ENCODE data around the gene CD164L2. TPM values are rescaled to one million over a fixed set of nuclear protein-coding genes. Genes with fewer than 3 reads are reported as not detected.
"Not testable (repeated sequence)": the region's sequence is repeated elsewhere in the genome, so short reads cannot be mapped to it uniquely, and the experiment has no call there.

Gene CD164L2
- total and polyA plus RNA-seq, 2 experiments from 2014 or later: 2.0 to 2.8 TPM

- TF ChIP-seq ZNF462 (CRISPR knock-in tag; IDR thresholded peaks at IDR 0.05) (no peak), ZNF114 (CRISPR knock-in tag; IDR thresholded peaks at IDR 0.05) (no peak), JUNB (IDR thresholded peaks at IDR 0.05; ENCODE audit: unreplicated experiment) (no peak), NANOG (IDR thresholded peaks at IDR 0.05; ENCODE audit: borderline replicate concordance) (no peak), EZH2 (IDR thresholded peaks at IDR 0.05; ENCODE audit: low read depth, unreplicated experiment) (no peak), ZNF331 (CRISPR knock-in tag; IDR thresholded peaks at IDR 0.05; ENCODE audit: low read depth) (no peak)
Observed at GRCh38 chr1:27408151-27408550, 25.0 kb upstream of the CD164L2 start (continued).

DNA sequence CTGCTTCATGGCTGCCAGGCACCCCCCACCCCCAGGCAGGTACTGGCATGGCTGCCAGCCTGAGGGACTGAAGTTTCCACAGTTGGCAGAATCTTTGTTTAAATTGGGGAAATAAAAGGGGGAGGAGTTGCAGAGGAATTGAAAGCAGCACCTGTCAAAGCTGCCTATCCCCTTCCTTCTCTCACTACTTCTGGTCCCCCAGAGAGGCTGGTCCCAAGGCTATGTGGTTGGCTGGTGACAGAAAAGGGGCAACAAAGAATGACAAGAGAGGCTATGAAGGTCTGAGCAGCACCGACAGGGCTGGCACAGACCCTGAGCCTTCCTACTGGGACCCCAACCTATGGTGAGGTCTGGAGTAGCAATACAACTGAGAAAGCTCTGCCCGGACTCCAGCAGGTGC is 23.7 kb upstream of the CD164L2 start:
- H3K27ac Mint-ChIP-seq, ATAC-seq: not testable (repeated sequence)
- H3K27ac ChIP-seq (ENCODE audit: low read depth): peak overlapping the region; percentile 79; the same call in 1 of the 2 replicates

More for the DNA sequence above, 23.7 kb upstream of the CD164L2 start:
- not testable (repeated sequence) for H2AFZ ChIP-seq; H3K4me2 ChIP-seq; H3K36me3 ChIP-seq (ENCODE audit: insufficient read depth); H3K4me3 Mint-ChIP-seq; H3K79me2 ChIP-seq (replicated peaks; ENCODE audit: insufficient read depth); H4K20me1 ChIP-seq (replicated peaks; ENCODE audit: insufficient read depth); H3K27me3 Mint-ChIP-seq (ENCODE audit: insufficient read depth, low read depth, poor library complexity); H3K9me3 Mint-ChIP-seq; DNase-seq (ENCODE audit: low spot score); H3K9me2 ChIP-seq (ENCODE audit: insufficient read depth); H3K4me3 ChIP-seq; H3K27me3 ChIP-seq (ENCODE audit: insufficient read depth)
- H3K4me1 Mint-ChIP-seq: peaks cover 51% of the 10 kb centered on the region
- Histone ChIP-seq H3K4me1 (ENCODE audit: insufficient read depth) (peaks cover 35% of the 10 kb centered on the region), H3F3A (replicated peaks; ENCODE audit: low read depth) (peaks cover 20% of the 10 kb centered on the region)
- H3K36me3 Mint-ChIP-seq (ENCODE audit: low read depth): peaks cover 45% of the 10 kb centered on the region

All from GM23338 (cell line).